GM23338 (cell line): ENCODE results near the gene RPP38. TPM values are rescaled to one million over a fixed set of nuclear protein-coding genes. Genes with fewer than 3 reads are reported as not detected.

Experiments used
- ATAC-seq: fragments of 200-7000 bp; cut with Tn5 transposase; 3 replicates; pipeline ENCODE4 v1.9.1; 2020
- DNase-seq: peaks from one replicate; pipeline ENCODE4 v3.0.0-alpha.2; 2015; ENCODE audit warnings: low spot score
- H2AFZ ChIP-seq: fragments of 200-600 bp; sonication (generic); 2 replicates; pipeline ENCODE4 v1.8.0; 2016; ENCODE audit warnings: antibody characterized with exemption, mild to moderate bottlenecking, moderate library complexity
- H3F3A ChIP-seq: fragments of 200-600 bp; sonication (generic); replicated peaks from 2 replicates; pipeline ENCODE4 v1.8.0; 2017; ENCODE audit warnings: antibody characterized with exemption, mixed run types, low read depth
- H3K27ac ChIP-seq: fragments of 200-600 bp; sonication (generic); 2 replicates; pipeline ENCODE4 v1.6.1; 2016; ENCODE audit warnings: low read depth
- H3K27me3 ChIP-seq: fragments of 200-600 bp; sonication (generic); 2 replicates; pipeline ENCODE4 v1.8.0; 2016; ENCODE audit warnings: mild to moderate bottlenecking, mixed run types, moderate library complexity; ENCODE audit not compliant: insufficient read depth
- H3K36me3 ChIP-seq: fragments of 200-600 bp; sonication (generic); 2 replicates; pipeline ENCODE4 v1.8.0; 2016; ENCODE audit warnings: mild to moderate bottlenecking; ENCODE audit not compliant: insufficient read depth
- H3K4me1 ChIP-seq: fragments of 200-600 bp; sonication (generic); 2 replicates; pipeline ENCODE4 v1.8.0; 2016; ENCODE audit warnings: mild to moderate bottlenecking, moderate library complexity; ENCODE audit not compliant: insufficient read depth
- H3K4me2 ChIP-seq: fragments of 200-600 bp; sonication (generic); 2 replicates; pipeline ENCODE4 v1.7.1; 2017; ENCODE audit warnings: mixed run types
- H3K4me3 ChIP-seq: fragments of 200-600 bp; sonication (generic); 2 replicates; pipeline ENCODE4 v1.6.1; 2016; ENCODE audit warnings: mixed run types
- H3K79me2 ChIP-seq: fragments of 200-600 bp; sonication (generic); replicated peaks from 2 replicates; pipeline ENCODE4 v1.8.0; 2017; ENCODE audit warnings: mild to moderate bottlenecking; ENCODE audit not compliant: insufficient read depth
- H3K9me2 ChIP-seq: fragments of 200-600 bp; sonication (generic); 2 replicates; pipeline ENCODE4 v1.8.0; 2017; ENCODE audit not compliant: insufficient read depth
- H4K20me1 ChIP-seq: fragments of 200-600 bp; sonication (generic); replicated peaks from 2 replicates; pipeline ENCODE4 v1.8.0; 2017; ENCODE audit warnings: mild to moderate bottlenecking; ENCODE audit not compliant: insufficient read depth
- H3K27ac Mint-ChIP-seq: 2 replicates; pipeline ENCODE4 v1.8.0; 2020; ENCODE audit warnings: inconsistent platforms, mild to moderate bottlenecking, moderate library complexity, mixed read lengths
- H3K27me3 Mint-ChIP-seq: 3 replicates; pipeline ENCODE4 v1.8.0; 2022; ENCODE audit warnings: low read depth, mild to moderate bottlenecking, moderate library complexity, mixed read lengths, inconsistent platforms; ENCODE audit not compliant: insufficient read depth, poor library complexity
- H3K36me3 Mint-ChIP-seq: 3 replicates; pipeline ENCODE4 v1.8.0; 2021; ENCODE audit warnings: low read depth, mild to moderate bottlenecking, inconsistent platforms, moderate library complexity, mixed read lengths
- H3K4me1 Mint-ChIP-seq: 3 replicates; pipeline ENCODE4 v1.8.0; 2020; ENCODE audit warnings: mild to moderate bottlenecking, inconsistent platforms, mixed read lengths
- H3K4me3 Mint-ChIP-seq: 3 replicates; pipeline ENCODE4 v1.8.0; 2021; ENCODE audit warnings: moderate library complexity, mild to moderate bottlenecking, inconsistent platforms, mixed read lengths
- H3K9me3 Mint-ChIP-seq: 3 replicates; pipeline ENCODE4 v1.8.0; 2020; ENCODE audit warnings: moderate library complexity, mild to moderate bottlenecking, inconsistent platforms, mixed read lengths
- CREB1 ChIP-seq: fragments of 250-450 bp; sonication (Bioruptor Pico); IDR thresholded peaks from 2 replicates; pipeline ENCODE4 v1.5.0; 2020; ENCODE audit warnings: low read depth, mild to moderate bottlenecking, moderate library complexity
- CTCF ChIP-seq, 2 experiments: fragments of 200-600 bp in 1 of 2; sonication (generic) in 1 of 2; conservative IDR thresholded peaks; 2 replicates each; pipeline versions ENCODE4 v1.5.1 to v1.6.1; 2016 to 2017; ENCODE audit warnings: antibody characterized with exemption in 2 of 2, low read depth in 2 of 2, mild to moderate bottlenecking in 2 of 2, moderate library complexity in 1 of 2
- ETS1 ChIP-seq: IDR thresholded peaks from 2 replicates; pipeline ENCODE4 v1.6.1; 2016; ENCODE audit warnings: antibody characterized with exemption
- EZH2 ChIP-seq: fragments of 200-600 bp; sonication (generic); IDR thresholded peaks from one replicate; pipeline ENCODE4 v1.8.0; 2017; ENCODE audit warnings: antibody characterized with exemption, mild to moderate bottlenecking, low read depth; ENCODE audit not compliant: unreplicated experiment
- EZH2phosphoT487 ChIP-seq: fragments of 200-600 bp; sonication (generic); IDR thresholded peaks from one replicate; pipeline ENCODE4 v1.8.1; 2018; ENCODE audit warnings: antibody characterized with exemption; ENCODE audit not compliant: unreplicated experiment
- JUNB ChIP-seq: IDR thresholded peaks from one replicate; pipeline ENCODE4 v1.6.1; 2016; ENCODE audit warnings: antibody characterized with exemption; ENCODE audit not compliant: unreplicated experiment
- NANOG ChIP-seq: IDR thresholded peaks from 2 replicates; pipeline ENCODE4 v1.6.1; 2016; ENCODE audit warnings: antibody characterized with exemption, borderline replicate concordance
- POLR2AphosphoS5 ChIP-seq: IDR thresholded peaks from 2 replicates; pipeline ENCODE4 v1.6.1; 2016; ENCODE audit warnings: antibody characterized with exemption, low read depth
- STAT1 ChIP-seq: IDR thresholded peaks from one replicate; pipeline ENCODE4 v1.6.1; 2016; ENCODE audit warnings: antibody characterized with exemption; ENCODE audit not compliant: unreplicated experiment
- ZNF114 ChIP-seq: fragments of 250-450 bp; sonication (Bioruptor Pico); IDR thresholded peaks from 2 replicates; pipeline ENCODE4 v1.5.0; 2020; ENCODE audit warnings: mild to moderate bottlenecking, moderate library complexity
- ZNF331 ChIP-seq: fragments of 250-450 bp; sonication (Bioruptor Pico); IDR thresholded peaks from 2 replicates; pipeline ENCODE4 v1.5.0; 2020; ENCODE audit warnings: low read depth, mild to moderate bottlenecking, moderate library complexity
- ZNF462 ChIP-seq: fragments of 250-450 bp; sonication (Bioruptor Pico); IDR thresholded peaks from 2 replicates; pipeline ENCODE4 v1.5.0; 2020; ENCODE audit warnings: mild to moderate bottlenecking, moderate library complexity
- polyA plus RNA-seq: library from polyadenylated mRNA; unstranded; fragments of >200 nt; fragmentation: Nextera tagmentation; extraction: Ambion mirVana; gene quantifications from 2 replicates; pipeline ENCODE4 v1.2.1, GENCODE V29; 2016
- total RNA-seq: library from RNA; depleted of rRNA; stranded (reverse); fragments of >200 nt; shearing (Covaris generic); gene quantifications from 2 replicates; pipeline ENCODE4 v1.2.3, GENCODE V29; 2014

The RPP38 gene
- total and polyA plus RNA-seq, 2 experiments from 2014 or later = 20.1 to 50.7 TPM

GRCh38 chr10:15058689-15059088 is 38.5 kb upstream of the RPP38 start (continued):
- TF ChIP-seq ZNF462 = no peak
- TF ChIP-seq POLR2AphosphoS5 = no peak
- no peak for TF ChIP-seq EZH2
- TF ChIP-seq CREB1 = no peak
- TF ChIP-seq EZH2phosphoT487 = no peak
- no peak for TF ChIP-seq STAT1

- Histone ChIP-seq H2AFZ (no peak overlapping the region), H3F3A (no peaks in the 10 kb centered on the region), H3K27ac (no peak overlapping the region), H3K4me1 (no peaks in the 10 kb centered on the region), H3K27me3 (no peaks in the 10 kb centered on the region), H3K36me3 (no peaks in the 10 kb centered on the region), H3K4me2 (no peak overlapping the region), H3K9me2 (no peaks in the 10 kb centered on the region), H3K4me3 (no peak overlapping the region), H3K79me2 (no peaks in the 10 kb centered on the region), H4K20me1 (no peaks in the 10 kb centered on the region)
- H3K4me1 Mint-ChIP-seq = no peaks in the 10 kb centered on the region
- DNase-seq (no peak), ATAC-seq (no peak)
- H3K27me3 Mint-ChIP-seq = peaks cover 2% of the 10 kb centered on the region
- no peak overlapping the region for H3K27ac Mint-ChIP-seq
- peaks cover 19% of the 10 kb centered on the region for H3K9me3 Mint-ChIP-seq
- H3K36me3 Mint-ChIP-seq = peaks cover 4% of the 10 kb centered on the region; the same call in 1 of the 3 replicates
- no peak overlapping the region for H3K4me3 Mint-ChIP-seq
- TF ChIP-seq JUNB (no peak), STAT1 (no peak), POLR2AphosphoS5 (no peak), ZNF331 (CRISPR knock-in tag) (no peak), CREB1 (no peak), NANOG (no peak), ZNF114 (no peak), ETS1 (no peak), CTCF (conservative IDR thresholded peaks at IDR 0.05; ENCODE audit: low read depth in 2 of 2) (no peak), EZH2 (no peak), EZH2phosphoT487 (no peak)
Measured at GRCh38 chr10:15059914-15060313, 37.2 kb upstream of the RPP38 start.
